Epidermal melanocyte (primary cell): ENCODE measurements around the gene ALDH3B1.

Source experiments
- DNase-seq: peaks from one replicate; pipeline ENCODE4 v3.0.0; 2011; ENCODE audit warnings: low spot score; ENCODE audit not compliant: insufficient read length

Gene ALDH3B1

DNA sequence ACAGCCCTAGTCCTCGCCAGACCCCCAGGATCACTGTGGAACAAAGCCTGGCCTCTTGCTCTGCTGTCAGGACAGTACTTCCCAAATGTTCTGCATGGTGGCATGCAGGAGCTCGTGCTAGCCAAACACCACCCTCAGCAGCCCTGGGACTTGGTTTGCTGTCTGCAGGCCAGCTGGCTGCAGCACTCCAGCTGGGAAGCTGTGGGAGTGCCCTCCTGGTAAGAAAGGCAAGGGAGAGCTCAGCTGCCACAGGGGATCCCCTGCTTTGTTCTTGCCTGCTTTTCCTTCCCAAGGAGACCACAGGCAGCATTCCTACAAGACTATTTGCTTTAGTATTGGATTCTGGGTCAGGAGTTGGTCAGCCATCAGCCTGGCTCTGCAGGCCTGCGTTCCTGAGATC lies 56.6 kb downstream of the ALDH3B1 start:
- DNase-seq: no peak

DNA sequence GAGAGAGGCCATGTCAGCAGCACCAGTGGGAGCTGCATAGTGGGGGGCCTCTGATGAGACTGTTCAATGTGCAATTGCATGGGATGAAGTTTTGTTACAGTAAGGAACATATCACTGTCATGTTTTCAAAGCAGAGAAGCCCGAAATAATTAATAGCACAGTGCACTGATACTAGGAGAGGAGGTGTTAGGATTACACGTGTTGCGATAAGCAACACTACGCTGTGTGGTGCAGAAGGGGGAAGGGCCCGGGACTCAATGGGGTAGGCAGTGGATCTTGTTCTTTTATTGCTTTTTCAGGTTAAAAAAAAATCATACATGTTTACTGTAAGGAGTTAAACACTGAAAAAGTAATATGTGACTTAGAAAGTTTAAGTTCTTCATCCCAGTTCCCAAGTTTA lies 57.9 kb downstream of the ALDH3B1 start:
- DNase-seq: no peak

DNA sequence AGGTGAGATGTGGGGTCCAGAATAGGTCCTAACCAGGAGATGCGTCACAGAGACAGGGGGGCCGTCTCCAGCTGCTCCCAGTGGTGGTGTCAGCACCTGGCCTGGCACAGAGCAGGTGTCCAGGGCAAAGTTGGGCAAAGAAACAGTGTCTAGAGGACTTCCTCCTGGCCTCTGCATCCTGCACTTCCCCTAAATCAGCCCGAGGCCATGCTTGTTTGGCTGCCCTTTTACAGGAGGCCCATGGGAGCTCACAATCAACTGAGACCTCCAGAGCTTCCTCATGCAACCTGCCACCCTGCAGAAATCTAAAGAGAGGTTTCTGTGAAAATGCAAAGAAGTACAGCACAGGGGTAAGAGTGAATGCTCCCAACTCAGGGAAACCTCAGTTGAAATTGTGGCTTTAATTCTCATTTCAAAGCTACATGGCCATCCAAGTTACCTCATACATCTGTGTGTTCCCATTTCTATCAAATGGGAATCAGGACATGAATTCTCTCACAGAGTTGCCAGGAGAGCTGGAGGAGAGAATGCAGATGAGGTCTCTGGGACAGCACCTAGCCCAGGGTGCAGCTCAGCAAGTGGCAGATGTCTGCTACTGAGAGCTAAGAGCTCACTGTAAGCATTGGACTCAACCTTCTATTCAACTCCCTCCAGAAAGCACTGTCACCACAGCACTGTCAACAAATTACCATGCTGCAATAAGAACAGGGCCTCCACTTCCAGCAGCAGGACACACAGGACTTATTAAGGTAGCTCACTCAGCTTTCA lies 61.3 kb downstream of the ALDH3B1 start:
- no peak for DNase-seq

GRCh38 chr11:68074584-68075352 lies 64.6 kb downstream of the ALDH3B1 start:
- DNase-seq: no peak

- DNase-seq: no peak
These were observed 66.4 kb downstream of the ALDH3B1 start for GRCh38 chr11:68076371-68077042.

- no peak for DNase-seq
These were observed 67.8 kb downstream of the ALDH3B1 start for GRCh38 chr11:68077617-68078582.
